Spleen (tissue), 11 donors: Measurements from ENCODE around the gene MPP3. TPM values are rescaled to one million over a fixed set of nuclear protein-coding genes. Genes with fewer than 3 reads are reported as not detected.

Experiments used
- DNase-seq: peaks from one replicate; pipeline ENCODE4 v3.0.0-alpha.2; 2020
- H3K27ac ChIP-seq, 8 donors: fragments of 200-600 bp; sonication (generic) in 7 of 8; 1 replicate in 4 of 8; 2 replicates in 4 of 8; pipeline versions ENCODE4 v1.5.0 to v1.8.0; 2016 to 2021; ENCODE audit warnings: inconsistent platforms in 4 of 8, mild to moderate bottlenecking in 4 of 8, moderate library complexity in 1 of 8
- H3K27me3 ChIP-seq, 7 donors: fragments of 200-600 bp; sonication (generic) in 6 of 7; replicated peaks in 1 of 7; 1 replicate in 4 of 7; 2 replicates in 3 of 7; pipeline versions ENCODE4 v1.5.0 to v1.8.0; 2016 to 2021; ENCODE audit warnings: inconsistent platforms in 3 of 7, mild to moderate bottlenecking in 1 of 7
- H3K36me3 ChIP-seq, 6 donors: fragments of 200-600 bp; sonication (generic) in 5 of 6; 1 replicate in 4 of 6; 2 replicates in 2 of 6; pipeline versions ENCODE4 v1.5.0 to v1.8.0; 2016 to 2021; ENCODE audit warnings: inconsistent platforms in 2 of 6
- H3K4me1 ChIP-seq, 6 donors: fragments of 200-600 bp; sonication (generic) in 5 of 6; 1 replicate in 3 of 6; 2 replicates in 3 of 6; pipeline versions ENCODE4 v1.5.0 to v1.8.0; 2016 to 2021; ENCODE audit warnings: inconsistent platforms in 3 of 6
- H3K4me3 ChIP-seq, 8 donors: fragments of 200-600 bp; sonication (generic) in 7 of 8; 1 replicate in 4 of 8; 2 replicates in 4 of 8; pipeline versions ENCODE4 v1.5.0 to v1.8.0; 2016 to 2021; ENCODE audit warnings: inconsistent platforms in 4 of 8, mild to moderate bottlenecking in 4 of 8, moderate library complexity in 2 of 8
- H3K9me3 ChIP-seq, 8 donors: fragments of 200-600 bp; sonication (generic) in 7 of 8; 1 replicate in 4 of 8; 2 replicates in 4 of 8; pipeline versions ENCODE4 v1.5.0 to v1.8.0; 2016 to 2021; ENCODE audit warnings: inconsistent platforms in 4 of 8
- POLR2A ChIP-seq, 3 donors: fragments of 450-650 bp; IDR thresholded peaks; one replicate each; pipeline ENCODE4 v1.5.1; 2017; ENCODE audit warnings: antibody characterized with exemption in 3 of 3, mild to moderate bottlenecking in 1 of 3
- POLR2AphosphoS5 ChIP-seq, 3 donors: sonication (generic); formaldehyde crosslinking; IDR thresholded peaks; one replicate each; pipeline ENCODE4 v1.5.1; 2017; ENCODE audit warnings: antibody characterized with exemption in 3 of 3
- WGBS, 5 donors: extraction: QIAGEN DNeasy Blood & Tissue Kit in 3 of 5; methylation state at CpG; one replicate each; pipeline versions ENCODE4 v1.1.5 to v1.1.7; 2013 to 2018; 5-methylcytosine and 5-hydroxymethylcytosine counted together
- intact Hi-C: fragments of 100-400 bp; cut with DNase I; formaldehyde crosslinking; loops from one replicate; pipeline ENCODE4 v1.15.0; 2023; ENCODE audit warnings: low total_unique reads
- polyA plus RNA-seq, 3 donors: library from polyadenylated mRNA; stranded (reverse); fragments of 200-250 nt; gene quantifications; one replicate each; pipeline ENCODE4 v1.2.1, GENCODE V29; 2013
- total RNA-seq, 7 donors: library from RNA; depleted of rRNA in 3 of 7; stranded (reverse); fragments of >200 nt in 3 of 7; fragmentation: NEBNext Ultra II Directional in 4 of 7; extraction: Animal tissue kit (Norgen Biotek cat#: 25700) in 4 of 7; gene quantifications; one replicate each; pipeline versions ENCODE4 v1.1.0 to v1.2.1, GENCODE V29; 2016 to 2021
- TF ChIP-seq, protein P1 (sequence below), 11 experiments: fragments of 200-600 bp in 7 of 11; fragments of 450-650 bp in 4 of 11; sonication (generic) in 4 of 11; IDR thresholded peaks in 8 of 11; conservative IDR thresholded peaks in 3 of 11; 1 replicate in 7 of 11; 2 replicates in 4 of 11; pipeline versions ENCODE4 v1.4.0 to v1.8.0; 2016 to 2021; ENCODE audit warnings: antibody characterized with exemption in 11 of 11, inconsistent platforms in 4 of 11, mild to moderate bottlenecking in 1 of 11
- donor health status: healthy with polysubstance abuse.
- donor health status: DM: no; HTN: no; CAD: no; lungs with moderate emphysema.
- donor health status: DM: no; HTN: no; CAD: no.
- donor health status: Bipolar disorder and iron deficiency.
- donor health status: healthy.
- donor health status: DM: no; HTN: no; CAD: no.
- donor health status: DM: yes; HTN: yes; CAD: no.

Gene MPP3
- total and polyA plus RNA-seq, 10 donors, result 1.9 to 23.9 (median 7.1) TPM

GRCh38 chr17:43757171-43757660, 75.7 kb downstream of the MPP3 start:
- Histone ChIP-seq H3K27ac (no peak overlapping the region), H3K4me1 (peaks cover 11 to 35% (median 22%) of the 10 kb centered on the region in 6 donors), H3K36me3 (no peaks in the 10 kb centered on the region), H3K4me3 (no peak overlapping the region), H3K9me3 (no peaks in the 10 kb centered on the region), H3K27me3 (peaks cover 0 to 53% (median 18%) of the 10 kb centered on the region in 7 donors)
- no peak for DNase-seq
- intact Hi-C loops, result no loop called here
- TF ChIP-seq POLR2AphosphoS5 (IDR thresholded peaks at IDR 0.05), result no peak
- no peak for TF ChIP-seq POLR2A (IDR thresholded peaks at IDR 0.05)
- TF ChIP-seq, protein P1, sequence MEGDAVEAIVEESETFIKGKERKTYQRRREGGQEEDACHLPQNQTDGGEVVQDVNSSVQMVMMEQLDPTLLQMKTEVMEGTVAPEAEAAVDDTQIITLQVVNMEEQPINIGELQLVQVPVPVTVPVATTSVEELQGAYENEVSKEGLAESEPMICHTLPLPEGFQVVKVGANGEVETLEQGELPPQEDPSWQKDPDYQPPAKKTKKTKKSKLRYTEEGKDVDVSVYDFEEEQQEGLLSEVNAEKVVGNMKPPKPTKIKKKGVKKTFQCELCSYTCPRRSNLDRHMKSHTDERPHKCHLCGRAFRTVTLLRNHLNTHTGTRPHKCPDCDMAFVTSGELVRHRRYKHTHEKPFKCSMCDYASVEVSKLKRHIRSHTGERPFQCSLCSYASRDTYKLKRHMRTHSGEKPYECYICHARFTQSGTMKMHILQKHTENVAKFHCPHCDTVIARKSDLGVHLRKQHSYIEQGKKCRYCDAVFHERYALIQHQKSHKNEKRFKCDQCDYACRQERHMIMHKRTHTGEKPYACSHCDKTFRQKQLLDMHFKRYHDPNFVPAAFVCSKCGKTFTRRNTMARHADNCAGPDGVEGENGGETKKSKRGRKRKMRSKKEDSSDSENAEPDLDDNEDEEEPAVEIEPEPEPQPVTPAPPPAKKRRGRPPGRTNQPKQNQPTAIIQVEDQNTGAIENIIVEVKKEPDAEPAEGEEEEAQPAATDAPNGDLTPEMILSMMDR (IDR thresholded peaks at IDR 0.05 in 8 of 11, conservative IDR thresholded peaks at IDR 0.05 in 3 of 11), result no peak
- 58 to 87% (median 82%) methylated on average over 5 to 8 of the region's 8 CpGs for WGBS, 5 donors

DNA sequence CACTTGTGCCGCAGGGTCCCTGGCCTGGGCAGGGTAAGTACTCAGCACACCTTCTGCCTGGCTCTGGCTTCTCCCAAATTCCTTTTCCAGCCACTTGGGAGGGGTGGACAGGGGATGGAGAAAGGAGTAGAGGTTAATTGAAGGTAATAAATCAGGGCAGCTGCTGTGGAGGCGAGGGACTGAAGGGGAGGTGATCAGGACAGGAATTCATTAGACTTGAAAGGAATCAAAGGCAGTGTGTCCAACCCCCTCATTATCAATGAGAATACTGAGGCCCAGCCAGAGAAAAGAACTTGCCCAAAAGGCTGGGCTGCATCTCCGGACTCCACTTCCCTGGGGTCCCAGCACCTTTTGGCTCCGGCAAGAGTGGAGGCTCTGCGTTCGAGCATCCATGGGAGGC, 76.7 kb downstream of the MPP3 start:
- DNase-seq, result no peak
- Histone ChIP-seq H3K4me3 (no peak overlapping the region), H3K4me1 (peaks cover 11 to 35% (median 22%) of the 10 kb centered on the region in 6 donors), H3K27me3 (peaks cover 0 to 53% (median 18%) of the 10 kb centered on the region in 7 donors), H3K9me3 (no peaks in the 10 kb centered on the region), H3K27ac (no peak overlapping the region), H3K36me3 (no peaks in the 10 kb centered on the region)
- intact Hi-C loops, result no loop called here
- 86 to 97% (median 94%) methylated on average over 6 of the region's 6 CpGs for WGBS, 5 donors
- TF ChIP-seq POLR2AphosphoS5 (IDR thresholded peaks at IDR 0.05), result no peak
- TF ChIP-seq POLR2A (IDR thresholded peaks at IDR 0.05), result no peak
- TF ChIP-seq, protein P1 (IDR thresholded peaks at IDR 0.05 in 8 of 11, conservative IDR thresholded peaks at IDR 0.05 in 3 of 11), result no peak

GRCh38 chr17:43755389-43755875, 77.5 kb downstream of the MPP3 start:
- WGBS, 5 donors, result 0 to 11% (median 7%) methylated on average over 10 to 60 of the region's 60 CpGs
- TF ChIP-seq, protein P1 (IDR thresholded peaks at IDR 0.05 in 8 of 11, conservative IDR thresholded peaks at IDR 0.05 in 3 of 11), result peak in 6 of 11 experiments; percentile 10 to 45 (median 33)
- TF ChIP-seq POLR2AphosphoS5 (IDR thresholded peaks at IDR 0.05) (peak; percentile 19 to 73 (median 61)), POLR2A (IDR thresholded peaks at IDR 0.05) (no peak)
- Histone ChIP-seq H3K36me3 (no peaks in the 10 kb centered on the region), H3K27ac (peak overlapping the region in 7 of 8 donors; percentile 43 to 75 (median 55)), H3K4me1 (peaks cover 11 to 31% (median 20%) of the 10 kb centered on the region in 6 donors), H3K27me3 (peaks cover 0 to 60% (median 18%) of the 10 kb centered on the region in 7 donors), H3K9me3 (no peaks in the 10 kb centered on the region), H3K4me3 (peak overlapping the region in 5 of 8 donors; percentile 4 to 45 (median 24))
- intact Hi-C loops, result no loop called here
- peak; percentile 85 for DNase-seq

- peak overlapping the region in 5 of 8 donors; percentile 4 to 45 (median 24) for H3K4me3 ChIP-seq
- peak overlapping the region in 7 of 8 donors; percentile 43 to 75 (median 55) for H3K27ac ChIP-seq
- no peak for TF ChIP-seq POLR2A (IDR thresholded peaks at IDR 0.05)
- TF ChIP-seq, protein P1 (IDR thresholded peaks at IDR 0.05 in 8 of 11, conservative IDR thresholded peaks at IDR 0.05 in 3 of 11), result no peak
- WGBS, 5 donors, result 29 to 65% (median 30%) methylated on average over 10 to 21 of the region's 21 CpGs
- intact Hi-C loops, result no loop called here
- no peaks in the 10 kb centered on the region for H3K36me3 ChIP-seq
- DNase-seq, result no peak
- no peaks in the 10 kb centered on the region for H3K9me3 ChIP-seq
- H3K4me1 ChIP-seq, result peaks cover 11 to 31% (median 19%) of the 10 kb centered on the region in 6 donors
- peaks cover 0 to 63% (median 18%) of the 10 kb centered on the region in 7 donors for H3K27me3 ChIP-seq
Observed at GRCh38 chr17:43754947-43755346, 78.0 kb downstream of the MPP3 start.
